Adipocyte (in vitro differentiated cells): ENCODE data around the gene CD58.

Source experiments
- DNase-seq: peaks from one replicate; pipeline ENCODE4 v3.0.0-alpha.2; 2015; ENCODE audit warnings: low read depth
- H3K27me3 ChIP-seq: replicated peaks from 2 replicates; pipeline ENCODE4 v1.7.0; 2013; ENCODE audit warnings: mild to moderate bottlenecking, low read length, moderate library complexity; ENCODE audit not compliant: control insufficient read depth, insufficient read depth
- H3K36me3 ChIP-seq: 2 replicates; pipeline ENCODE4 v1.7.0; 2013; ENCODE audit warnings: low read length, mild to moderate bottlenecking, moderate library complexity; ENCODE audit not compliant: control insufficient read depth, insufficient read depth, severe bottlenecking
- H3K4me1 ChIP-seq: 2 replicates; pipeline ENCODE4 v1.7.0; 2013; ENCODE audit warnings: mild to moderate bottlenecking, low read length, moderate library complexity; ENCODE audit not compliant: control insufficient read depth, insufficient read depth
- H3K4me3 ChIP-seq: 2 replicates; pipeline ENCODE4 v1.7.0; 2013; ENCODE audit warnings: mild to moderate bottlenecking, low read length, moderate library complexity
- H3K9ac ChIP-seq: 2 replicates; pipeline ENCODE4 v1.7.0; 2013; ENCODE audit warnings: mild to moderate bottlenecking, low read length, moderate library complexity
- H3K9me3 ChIP-seq: 2 replicates; pipeline ENCODE4 v1.7.0; 2013; ENCODE audit warnings: mild to moderate bottlenecking, low read length, moderate library complexity; ENCODE audit not compliant: control insufficient read depth

The CD58 gene

GRCh38 chr1:116493484-116494352 lies 77.1 kb downstream of the CD58 start:
- Histone ChIP-seq H3K9ac (no peak overlapping the region), H3K27me3 (no peaks in the 10 kb centered on the region), H3K4me1 (peaks cover 33% of the 10 kb centered on the region), H3K4me3 (no peak overlapping the region), H3K9me3 (no peaks in the 10 kb centered on the region), H3K36me3 (no peaks in the 10 kb centered on the region)
- no peak for DNase-seq

GRCh38 chr1:116493036-116493435 lies 77.8 kb downstream of the CD58 start:
- no peak overlapping the region for H3K4me3 ChIP-seq
- no peaks in the 10 kb centered on the region for H3K36me3 ChIP-seq
- no peaks in the 10 kb centered on the region for H3K27me3 ChIP-seq
- no peak for DNase-seq
- H3K9me3 ChIP-seq = no peaks in the 10 kb centered on the region
- peaks cover 29% of the 10 kb centered on the region for H3K4me1 ChIP-seq
- no peak overlapping the region for H3K9ac ChIP-seq

- H3K4me1 ChIP-seq = peaks cover 22% of the 10 kb centered on the region
- H3K4me3 ChIP-seq = no peak overlapping the region
Measured at GRCh38 chr1:116492358-116492811, 78.4 kb downstream of the CD58 start.

GRCh38 chr1:116491700-116492357 lies 79.0 kb downstream of the CD58 start:
- Histone ChIP-seq H3K4me3 (no peak overlapping the region), H3K36me3 (no peaks in the 10 kb centered on the region), H3K27me3 (no peaks in the 10 kb centered on the region), H3K4me1 (peaks cover 19% of the 10 kb centered on the region), H3K9ac (no peak overlapping the region), H3K9me3 (no peaks in the 10 kb centered on the region)
- no peak for DNase-seq

More at GRCh38 chr1:116492358-116492811, 78.4 kb downstream of the CD58 start:
- H3K27me3 ChIP-seq = no peaks in the 10 kb centered on the region
- H3K9me3 ChIP-seq = no peaks in the 10 kb centered on the region
- no peak for DNase-seq
- H3K9ac ChIP-seq = no peak overlapping the region
- no peaks in the 10 kb centered on the region for H3K36me3 ChIP-seq

GRCh38 chr1:116490588-116490987 lies 80.2 kb downstream of the CD58 start:
- DNase-seq = no peak
- Histone ChIP-seq H3K9me3 (no peaks in the 10 kb centered on the region), H3K4me1 (peaks cover 20% of the 10 kb centered on the region), H3K9ac (no peak overlapping the region), H3K36me3 (no peaks in the 10 kb centered on the region), H3K4me3 (no peak overlapping the region), H3K27me3 (no peaks in the 10 kb centered on the region)

GRCh38 chr1:116489231-116489697 lies 81.6 kb downstream of the CD58 start:
- Histone ChIP-seq H3K36me3 (no peaks in the 10 kb centered on the region), H3K9ac (no peak overlapping the region), H3K4me3 (no peak overlapping the region), H3K27me3 (no peaks in the 10 kb centered on the region), H3K9me3 (no peaks in the 10 kb centered on the region), H3K4me1 (peaks cover 22% of the 10 kb centered on the region)
- DNase-seq = no peak

GRCh38 chr1:116488071-116488470 lies 82.8 kb downstream of the CD58 start:
- H3K4me1 ChIP-seq = peaks cover 22% of the 10 kb centered on the region
- DNase-seq = peak; percentile 61
- H3K36me3 ChIP-seq = no peaks in the 10 kb centered on the region

GRCh38 chr1:116487583-116487982 lies 83.2 kb downstream of the CD58 start:
- no peak for DNase-seq
- Histone ChIP-seq H3K4me1 (peaks cover 22% of the 10 kb centered on the region), H3K36me3 (no peaks in the 10 kb centered on the region), H3K27me3 (no peaks in the 10 kb centered on the region), H3K9ac (no peak overlapping the region), H3K4me3 (no peak overlapping the region), H3K9me3 (no peaks in the 10 kb centered on the region)

More at GRCh38 chr1:116488071-116488470, 82.8 kb downstream of the CD58 start:
- Histone ChIP-seq H3K9ac (no peak overlapping the region), H3K9me3 (no peaks in the 10 kb centered on the region), H3K4me3 (no peak overlapping the region), H3K27me3 (no peaks in the 10 kb centered on the region)

GRCh38 chr1:116487031-116487430 lies 83.8 kb downstream of the CD58 start:
- H3K27me3 ChIP-seq = no peaks in the 10 kb centered on the region
- H3K9me3 ChIP-seq = no peaks in the 10 kb centered on the region
- no peak overlapping the region for H3K4me3 ChIP-seq
- peaks cover 22% of the 10 kb centered on the region for H3K4me1 ChIP-seq
- H3K36me3 ChIP-seq = no peaks in the 10 kb centered on the region
- DNase-seq = no peak
- no peak overlapping the region for H3K9ac ChIP-seq

GRCh38 chr1:116486424-116486823 lies 84.4 kb downstream of the CD58 start:
- H3K9ac ChIP-seq = no peak overlapping the region
- H3K27me3 ChIP-seq = no peaks in the 10 kb centered on the region
- no peaks in the 10 kb centered on the region for H3K36me3 ChIP-seq
- H3K4me3 ChIP-seq = no peak overlapping the region
- H3K9me3 ChIP-seq = no peaks in the 10 kb centered on the region
- peak; percentile 83 for DNase-seq
- peaks cover 22% of the 10 kb centered on the region for H3K4me1 ChIP-seq

GRCh38 chr1:116485976-116486375 lies 84.8 kb downstream of the CD58 start:
- Histone ChIP-seq H3K27me3 (no peaks in the 10 kb centered on the region), H3K9me3 (no peaks in the 10 kb centered on the region), H3K4me3 (no peak overlapping the region), H3K9ac (no peak overlapping the region), H3K36me3 (no peaks in the 10 kb centered on the region), H3K4me1 (peaks cover 22% of the 10 kb centered on the region)
- DNase-seq = peak; percentile 38
